ENCODE results near the gene HNF1B. TPM values are rescaled to one million over a fixed set of nuclear protein-coding genes. Genes with fewer than 3 reads are reported as not detected.
"Not testable (repeated sequence)": the region's sequence is repeated elsewhere in the genome, so short reads cannot be mapped to it uniquely, and the experiment has no call there.

The HNF1B gene
- total RNA-seq, 2 donors from 2014 or later = not detected

GRCh38 chr17:37683454-37683984 is 61.3 kb downstream of the HNF1B start:
- DNase-seq (ENCODE audit: low spot score) (no peak), ATAC-seq (ENCODE audit: insufficient number of reproducible peaks, low FRiP score, low read depth) (no peak)
- no peaks in the 10 kb centered on the region for H3K27me3 ChIP-seq (replicated peaks; ENCODE audit: insufficient read depth)
- no peak overlapping the region for H3K4me3 ChIP-seq
- H3K36me3 ChIP-seq = no peaks in the 10 kb centered on the region
- no peaks in the 10 kb centered on the region for H3K9me3 ChIP-seq
- H3K27ac ChIP-seq = no peak overlapping the region
- no peak for TF ChIP-seq CTCF (IDR thresholded peaks at IDR 0.05)
- no peaks in the 10 kb centered on the region for H3K4me1 ChIP-seq (ENCODE audit: control insufficient read depth in 1 of 2, low read depth in 2 of 2)

GRCh38 chr17:37682007-37682406 is 62.9 kb downstream of the HNF1B start:
- H3K4me3 ChIP-seq = no peak overlapping the region
- no peak for TF ChIP-seq CTCF (IDR thresholded peaks at IDR 0.05)
- H3K9me3 ChIP-seq = no peaks in the 10 kb centered on the region
- H3K36me3 ChIP-seq = no peaks in the 10 kb centered on the region
- H3K27me3 ChIP-seq (replicated peaks; ENCODE audit: insufficient read depth) = no peaks in the 10 kb centered on the region
- DNase-seq (ENCODE audit: low spot score) = no peak
- no peaks in the 10 kb centered on the region for H3K4me1 ChIP-seq (ENCODE audit: control insufficient read depth in 1 of 2, low read depth in 2 of 2)
- no peak for ATAC-seq (ENCODE audit: insufficient number of reproducible peaks, low FRiP score, low read depth)
- H3K27ac ChIP-seq = no peak overlapping the region

- ATAC-seq (ENCODE audit: insufficient number of reproducible peaks, low FRiP score, low read depth); H3K27ac ChIP-seq; H3K27me3 ChIP-seq (replicated peaks; ENCODE audit: insufficient read depth); H3K4me3 ChIP-seq; DNase-seq (ENCODE audit: low spot score); H3K36me3 ChIP-seq; H3K9me3 ChIP-seq; H3K4me1 ChIP-seq (ENCODE audit: control insufficient read depth in 1 of 2, low read depth in 2 of 2): not testable (repeated sequence)
Measured at GRCh38 chr17:37679995-37680394, 64.9 kb downstream of the HNF1B start.

- ATAC-seq (ENCODE audit: insufficient number of reproducible peaks, low FRiP score, low read depth) = no peak
- Histone ChIP-seq H3K36me3 (no peaks in the 10 kb centered on the region), H3K4me3 (no peak overlapping the region), H3K27ac (no peak overlapping the region), H3K9me3 (no peaks in the 10 kb centered on the region), H3K27me3 (replicated peaks; ENCODE audit: insufficient read depth) (no peaks in the 10 kb centered on the region), H3K4me1 (ENCODE audit: control insufficient read depth in 1 of 2, low read depth in 2 of 2) (no peaks in the 10 kb centered on the region)
- DNase-seq (ENCODE audit: low spot score) = no peak
- no peak for TF ChIP-seq CTCF (IDR thresholded peaks at IDR 0.05)
Measured at GRCh38 chr17:37678036-37678435, 66.8 kb downstream of the HNF1B start.

GRCh38 chr17:37677021-37677420 is 67.8 kb downstream of the HNF1B start:
- Histone ChIP-seq H3K36me3 (no peaks in the 10 kb centered on the region), H3K27ac (no peak overlapping the region), H3K27me3 (replicated peaks; ENCODE audit: insufficient read depth) (no peaks in the 10 kb centered on the region), H3K4me1 (ENCODE audit: control insufficient read depth in 1 of 2, low read depth in 2 of 2) (no peaks in the 10 kb centered on the region), H3K9me3 (no peaks in the 10 kb centered on the region), H3K4me3 (no peak overlapping the region)
- DNase-seq (ENCODE audit: low spot score) = no peak
- ATAC-seq (ENCODE audit: insufficient number of reproducible peaks, low FRiP score, low read depth) = no peak
- no peak for TF ChIP-seq CTCF (IDR thresholded peaks at IDR 0.05)
